ENCODE data around the gene HSF4. TPM values are rescaled to one million over a fixed set of nuclear protein-coding genes. Genes with fewer than 3 reads are reported as not detected.

The HSF4 gene
- total RNA-seq, 2 donors from 2014 or later, result 24.3 to 48.1 TPM

- peak; percentile 40 for DNase-seq
- intact Hi-C loops (cut with DNase I), result no loop called here
- peak; percentile 0 to 4 for ATAC-seq
Observed at GRCh38 chr16:67163999-67164558, 466 bp upstream of the HSF4 start.

- peak; percentile 30 for DNase-seq
- ATAC-seq, result no peak
- intact Hi-C loops (cut with DNase I), result no loop called here
Observed at GRCh38 chr16:67165121-67166078, 855 bp downstream of the HSF4 start.

GRCh38 chr16:67166110-67166547 lies 1.6 kb downstream of the HSF4 start:
- intact Hi-C loops (cut with DNase I), result no loop called here

GRCh38 chr16:67166598-67167168 lies 2.1 kb downstream of the HSF4 start:
- intact Hi-C loops (cut with DNase I), result no loop called here
- no peak for ATAC-seq
- DNase-seq, result no peak

More at GRCh38 chr16:67166110-67166547, 1.6 kb downstream of the HSF4 start:
- peak; percentile 21 for DNase-seq
- ATAC-seq, result no peak

- DNase-seq (no peak), ATAC-seq (no peak)
- intact Hi-C loops (cut with DNase I), result no loop called here
Observed at GRCh38 chr16:67167588-67167987, 3.0 kb downstream of the HSF4 start.

GRCh38 chr16:67169011-67169451 lies 4.5 kb downstream of the HSF4 start:
- intact Hi-C loops (cut with DNase I), result no loop called here
- ATAC-seq (no peak), DNase-seq (no peak)

GRCh38 chr16:67169642-67170167 lies 5.2 kb downstream of the HSF4 start:
- DNase-seq (no peak), ATAC-seq (peak; percentile 0 to 2)
- intact Hi-C loops (cut with DNase I), result no loop called here

- intact Hi-C loops (cut with DNase I), result no loop called here
- DNase-seq (peak; percentile 90), ATAC-seq (peak; percentile 71 to 73)
Observed at GRCh38 chr16:67170168-67170948, 5.8 kb downstream of the HSF4 start, which contains the start of gene NOL3. Gene NOL3 (plus strand): TSS chr16:67170538.

- DNase-seq (no peak), ATAC-seq (peak; percentile 0 to 5)
- intact Hi-C loops (cut with DNase I), result no loop called here
Observed at GRCh38 chr16:67170949-67171649, 6.6 kb downstream of the HSF4 start.

GRCh38 chr16:67173323-67173722 lies 8.8 kb downstream of the HSF4 start:
- intact Hi-C loops (cut with DNase I), result no loop called here
- DNase-seq (no peak), ATAC-seq (no peak)

GRCh38 chr16:67173808-67174705 lies 9.5 kb downstream of the HSF4 start:
- intact Hi-C loops (cut with DNase I), result no loop called here
- DNase-seq (peak; percentile 92), ATAC-seq (peak; percentile 77 to 79)

- intact Hi-C loops (cut with DNase I), result no loop called here
- ATAC-seq (no peak), DNase-seq (no peak)
Observed at GRCh38 chr16:67174706-67175231, 10.2 kb downstream of the HSF4 start.

GRCh38 chr16:67176662-67177061 lies 12.1 kb downstream of the HSF4 start:
- intact Hi-C loops (cut with DNase I), result no loop called here
- DNase-seq (no peak), ATAC-seq (no peak)

- intact Hi-C loops (cut with DNase I), result no loop called here
- DNase-seq, result peak; percentile 70
- ATAC-seq, result peak; percentile 40
Observed at GRCh38 chr16:67177743-67178699, 13.5 kb downstream of the HSF4 start.

GRCh38 chr16:67179421-67180080 lies 15.0 kb downstream of the HSF4 start:
- DNase-seq, result no peak
- ATAC-seq, result no peak
- intact Hi-C loops (cut with DNase I), result loop anchor here (10.0 kb wide), 2 partner anchors 205 to 285 kb away; no protein-coding TSS in a partner anchor
